ENCODE measurements around the gene UBFD1. TPM values are rescaled to one million over a fixed set of nuclear protein-coding genes. Genes with fewer than 3 reads are reported as not detected.

UBFD1 gene
- total and polyA plus RNA-seq, 2 of the 8 experiments (the other 6 are each of a cell fraction or from before 2014, with no cell fraction given) = 66.3 to 106 TPM

DNA sequence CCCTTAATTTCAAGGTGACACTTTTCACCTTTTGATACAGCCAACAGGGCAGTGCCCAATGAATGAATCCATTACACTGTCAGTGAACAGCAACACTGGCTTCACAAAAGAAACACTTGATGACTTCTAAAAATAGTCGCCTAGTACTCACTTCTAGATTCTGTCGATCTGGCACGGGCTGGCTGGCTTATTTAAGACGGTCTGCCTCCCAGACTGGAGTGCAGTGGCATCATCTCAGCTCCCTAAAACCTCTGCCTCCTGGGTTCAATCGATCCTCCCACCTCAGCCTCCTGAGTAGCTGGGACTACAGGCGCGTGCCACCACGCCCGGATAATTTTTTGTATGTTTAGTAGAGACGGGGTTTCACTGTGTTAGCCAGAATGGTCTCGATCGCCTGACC, 36.7 kb downstream of the UBFD1 start:
- H2AFZ ChIP-seq (ENCODE audit: low read length) = no peak overlapping the region
- no peak overlapping the region for H3K27ac ChIP-seq (ENCODE audit: low read depth, low read length)
- DNase-seq (ENCODE audit: low read depth in 1 of 2, low spot score in 2 of 2) = no peak
- H3K36me3 ChIP-seq (ENCODE audit: control insufficient read depth in 2 of 4, insufficient read depth in 4 of 4, low read length in 3 of 4) = peaks cover 12 to 37% (median 29%) of the 10 kb centered on the region in 4 experiments
- H4K91ac ChIP-seq (replicated peaks; ENCODE audit: insufficient read length, low read length) = no peak overlapping the region
- H3K14ac ChIP-seq (ENCODE audit: insufficient read length) = no peak overlapping the region
- H3K4me3 ChIP-seq (ENCODE audit: extremely low read depth in 1 of 4, insufficient read depth in 2 of 4, low read depth in 3 of 4, low read length in 4 of 4) = no peak overlapping the region
- no peak for FAIRE-seq
- no peak overlapping the region for H2BK5ac ChIP-seq (ENCODE audit: low read depth, low read length)
- H2BK15ac ChIP-seq (ENCODE audit: low read length) = no peak overlapping the region
- peaks cover 2 to 7% (median 3%) of the 10 kb centered on the region in 4 experiments; a peak in 4 of 7 replicates for H3K4me1 ChIP-seq (replicated peaks in 1 of 4; ENCODE audit: control insufficient read depth in 3 of 4, insufficient read depth in 4 of 4, low read length in 3 of 4)
- H2AK5ac ChIP-seq (ENCODE audit: low read depth, low read length) = no peak overlapping the region
- no peak overlapping the region for H3K4ac ChIP-seq (replicated peaks; ENCODE audit: insufficient read length, low read depth, low read length)
- H3K9me3 ChIP-seq (ENCODE audit: insufficient read depth in 2 of 2, low read depth in 1 of 2, low read length in 1 of 2) = no peaks in the 10 kb centered on the region
- H4K20me1 ChIP-seq (replicated peaks in 1 of 2; ENCODE audit: control insufficient read depth in 1 of 2, insufficient read depth in 2 of 2, low read length in 2 of 2) = peaks cover 3 to 9% of the 10 kb centered on the region in 2 experiments
- WGBS, 2 experiments (ENCODE audit: extremely low coverage in 1 of 2, insufficient coverage in 1 of 2, insufficient read length in 1 of 2, insufficient replicate concordance in 2 of 2, low coverage in 1 of 2, low lambda C conversion rate in 2 of 2, missing lambda C conversion rate in 1 of 2) = 99% methylated on average over 12 of the region's 12 CpGs; no CpG with 5 or more reads in 1 of the 2 experiments
- CTCF ChIA-PET (ENCODE audit: partially characterized antibody) = no interaction called here
- POLR2A ChIA-PET (ENCODE audit: partially characterized antibody) = interaction anchor here (1.0 to 2.6 kb wide), 2 partner anchors 12 to 32 kb away, joined by 3 to 7 read pairs; no protein-coding TSS in a partner anchor
- H2BK12ac ChIP-seq (ENCODE audit: low read depth, low read length) = no peak overlapping the region
- H2BK120ac ChIP-seq (replicated peaks; ENCODE audit: low read depth, low read length) = no peak overlapping the region
- H3K56ac ChIP-seq (replicated peaks; ENCODE audit: insufficient read length, low read depth, low read length) = no peak overlapping the region
- H3K27me3 ChIP-seq (replicated peaks in 1 of 4; ENCODE audit: control insufficient read depth in 3 of 4, extremely low read depth in 1 of 4, insufficient read depth in 3 of 4, low read length in 3 of 4) = no peaks in the 10 kb centered on the region
- H4K8ac ChIP-seq (ENCODE audit: extremely low read depth, insufficient read depth, low read length) = no peak overlapping the region
- H3K79me2 ChIP-seq (ENCODE audit: control insufficient read depth in 1 of 2, insufficient read depth in 2 of 2, low read length in 2 of 2) = peaks cover 34 to 66% of the 10 kb centered on the region in 2 experiments
- no peak overlapping the region for H3K18ac ChIP-seq (ENCODE audit: extremely low read depth, low read length)
- H3K23ac ChIP-seq (ENCODE audit: insufficient read length) = no peak overlapping the region
- peaks cover 12% of the 10 kb centered on the region for H3K79me1 ChIP-seq (ENCODE audit: low read depth, low read length)
- no peak overlapping the region; a peak in 1 of 4 replicates for H3K4me2 ChIP-seq (ENCODE audit: insufficient read depth in 1 of 2, low read depth in 2 of 2, low read length in 2 of 2)
- H2BK20ac ChIP-seq (ENCODE audit: low read length) = no peak overlapping the region
- no peak overlapping the region for H4K5ac ChIP-seq (ENCODE audit: insufficient read length, low read depth, low read length)
- H3K23me2 ChIP-seq (ENCODE audit: low read depth, low read length) = peaks cover 6% of the 10 kb centered on the region
- H3K9ac ChIP-seq (replicated peaks in 1 of 4; ENCODE audit: extremely low read depth in 1 of 4, low read depth in 3 of 4, low read length in 3 of 4) = no peak overlapping the region
- TF ChIP-seq, protein P1, sequence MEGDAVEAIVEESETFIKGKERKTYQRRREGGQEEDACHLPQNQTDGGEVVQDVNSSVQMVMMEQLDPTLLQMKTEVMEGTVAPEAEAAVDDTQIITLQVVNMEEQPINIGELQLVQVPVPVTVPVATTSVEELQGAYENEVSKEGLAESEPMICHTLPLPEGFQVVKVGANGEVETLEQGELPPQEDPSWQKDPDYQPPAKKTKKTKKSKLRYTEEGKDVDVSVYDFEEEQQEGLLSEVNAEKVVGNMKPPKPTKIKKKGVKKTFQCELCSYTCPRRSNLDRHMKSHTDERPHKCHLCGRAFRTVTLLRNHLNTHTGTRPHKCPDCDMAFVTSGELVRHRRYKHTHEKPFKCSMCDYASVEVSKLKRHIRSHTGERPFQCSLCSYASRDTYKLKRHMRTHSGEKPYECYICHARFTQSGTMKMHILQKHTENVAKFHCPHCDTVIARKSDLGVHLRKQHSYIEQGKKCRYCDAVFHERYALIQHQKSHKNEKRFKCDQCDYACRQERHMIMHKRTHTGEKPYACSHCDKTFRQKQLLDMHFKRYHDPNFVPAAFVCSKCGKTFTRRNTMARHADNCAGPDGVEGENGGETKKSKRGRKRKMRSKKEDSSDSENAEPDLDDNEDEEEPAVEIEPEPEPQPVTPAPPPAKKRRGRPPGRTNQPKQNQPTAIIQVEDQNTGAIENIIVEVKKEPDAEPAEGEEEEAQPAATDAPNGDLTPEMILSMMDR (IDR thresholded peaks at IDR 0.05; ENCODE audit: control extremely low read depth in 1 of 3, insufficient read depth in 1 of 3, low read depth in 1 of 3, low read length in 3 of 3) = no peak
- TF ChIP-seq CHD1 (IDR thresholded peaks at IDR 0.05; ENCODE audit: low read depth, low read length) (no peak), ASH2L (IDR thresholded peaks at IDR 0.05; ENCODE audit: low read length) (no peak), TAF7 (optimal IDR thresholded peaks at IDR 0.05; ENCODE audit: borderline replicate concordance, low read depth, low read length) (no peak), SIN3A (conservative IDR thresholded peaks at IDR 0.05 in 1 of 2, IDR thresholded peaks at IDR 0.05 in 1 of 2; ENCODE audit: low read depth in 1 of 2, low read length in 2 of 2) (no peak), CEBPB (IDR thresholded peaks at IDR 0.05; ENCODE audit: low read depth, low read length) (no peak), SAP30 (IDR thresholded peaks at IDR 0.05; ENCODE audit: insufficient read depth, insufficient replicate concordance, low read length) (no peak), CREB1 (IDR thresholded peaks at IDR 0.05) (no peak), BACH1 (IDR thresholded peaks at IDR 0.05; ENCODE audit: low read length) (no peak), POLR2AphosphoS5 (IDR thresholded peaks at IDR 0.05; ENCODE audit: low read depth, low read length) (no peak), CTBP2 (IDR thresholded peaks at IDR 0.05; ENCODE audit: borderline replicate concordance, insufficient read depth, insufficient read length, low read length) (no peak), SP2 (IDR thresholded peaks at IDR 0.05; ENCODE audit: low read length) (no peak)

Measured in H1 (cell line).